Ovary (tissue), 9 donors: ENCODE results near the gene CD93. TPM values are rescaled to one million over a fixed set of nuclear protein-coding genes. Genes with fewer than 3 reads are reported as not detected.

Source experiments
- DNase-seq, 5 donors: peaks; one replicate each; pipeline ENCODE4 v3.0.0-alpha.2; 2019 to 2020
- H3K27ac ChIP-seq, 2 donors: fragments of 200-600 bp; one replicate each; pipeline versions ENCODE4 v1.5.1 to v1.8.0; 2019 to 2022
- H3K27me3 ChIP-seq: fragments of 200-600 bp; one replicate; pipeline ENCODE4 v1.8.0; 2022
- H3K36me3 ChIP-seq: fragments of 200-600 bp; sonication (generic); one replicate; pipeline ENCODE4 v1.5.1; 2019
- H3K4me1 ChIP-seq: one replicate; pipeline ENCODE4 v1.8.1; 2013; ENCODE audit warnings: mild to moderate bottlenecking, moderate library complexity; ENCODE audit not compliant: insufficient read depth
- H3K4me3 ChIP-seq: fragments of 200-600 bp; sonication (generic); one replicate; pipeline ENCODE4 v1.5.1; 2017
- H3K9me3 ChIP-seq, 2 donors: fragments of 200-600 bp in 1 of 2; sonication (generic) in 1 of 2; one replicate each; pipeline versions ENCODE4 v1.5.1 to v1.8.1; 2013 to 2019; ENCODE audit warnings: mild to moderate bottlenecking in 1 of 2, moderate library complexity in 1 of 2
- CTCF ChIP-seq, 3 donors: fragments of 450-650 bp in 2 of 3; fragments of 200-600 bp in 1 of 3; IDR thresholded peaks; one replicate each; pipeline versions ENCODE4 v1.5.1 to v1.8.0; 2016 to 2022; ENCODE audit warnings: antibody characterized with exemption in 3 of 3, mild to moderate bottlenecking in 1 of 3
- EP300 ChIP-seq: sonication (generic); formaldehyde crosslinking; IDR thresholded peaks from one replicate; pipeline ENCODE4 v1.6.1; 2017; ENCODE audit warnings: antibody characterized with exemption
- POLR2A ChIP-seq: fragments of 450-650 bp; IDR thresholded peaks from one replicate; pipeline ENCODE4 v1.6.1; 2017; ENCODE audit warnings: antibody characterized with exemption, mild to moderate bottlenecking, moderate library complexity
- WGBS, 3 donors: extraction: QIAGEN DNeasy Blood & Tissue Kit in 1 of 3; methylation state at CpG; one replicate each; pipeline versions ENCODE4 v1.1.5 to v1.1.7; 2013 to 2017; 5-methylcytosine and 5-hydroxymethylcytosine counted together
- intact Hi-C, 4 donors: fragments of 100-400 bp; cut with DNase I; formaldehyde crosslinking; loops; one replicate each; pipeline versions ENCODE4 v1.11.0 to v1.15.1; 2022 to 2023
- polyA plus RNA-seq, 2 donors: library from polyadenylated mRNA; stranded (reverse); fragments of 200-250 nt in 1 of 2; fragments of 350-450 nt in 1 of 2; fragmentation: Illumina TruSeq in 1 of 2; extraction: RNeasy Lipid Tissue Mini Kit (QIAGEN cat#74804) in 1 of 2; gene quantifications; one replicate each; pipeline ENCODE4 v1.2.3, GENCODE V29; 2013 to 2014
- total RNA-seq, 7 donors: library from RNA; depleted of rRNA in 2 of 7; stranded (reverse); fragments of >200 nt in 2 of 7; fragmentation: NEBNext Ultra II Directional in 3 of 7; extraction: Animal tissue kit (Norgen Biotek cat#: 25700) in 3 of 7; gene quantifications; one replicate each; pipeline versions ENCODE4 v1.1.0 to v1.2.4, GENCODE V29; 2016 to 2023
- donor health status: DM: no; HTN: no; CAD: no; lungs with moderate emphysema.
- donor health status: DM: no; HTN: no; CAD: no.
- donor health status: Bipolar disorder and iron deficiency.
- donor health status: DM: yes; HTN: yes; CAD: no.
- donor health status: DM: no; HTN: no; CAD: no.
- donor health status: DM: yes; HTN: yes; CAD: no.

Gene CD93
- total and polyA plus RNA-seq, 9 donors, result 7.0 to 42.1 (median 18.3) TPM

GRCh38 chr20:23065266-23066201 lies 20.6 kb downstream of the CD93 start:
- no peak for DNase-seq
- H3K4me3 ChIP-seq, result no peak overlapping the region
- TF ChIP-seq POLR2A, result no peak
- TF ChIP-seq EP300, result no peak
- TF ChIP-seq CTCF (IDR thresholded peaks at IDR 0.05), result no peak
- no peaks in the 10 kb centered on the region for H3K9me3 ChIP-seq
- 90 to 93% (median 93%) methylated on average over 9 of the region's 9 CpGs for WGBS, 3 donors
- no peaks in the 10 kb centered on the region for H3K27me3 ChIP-seq
- intact Hi-C loops, result no loop called here
- no peaks in the 10 kb centered on the region for H3K36me3 ChIP-seq
- H3K27ac ChIP-seq, result no peak overlapping the region
- peaks cover 8% of the 10 kb centered on the region for H3K4me1 ChIP-seq

DNA sequence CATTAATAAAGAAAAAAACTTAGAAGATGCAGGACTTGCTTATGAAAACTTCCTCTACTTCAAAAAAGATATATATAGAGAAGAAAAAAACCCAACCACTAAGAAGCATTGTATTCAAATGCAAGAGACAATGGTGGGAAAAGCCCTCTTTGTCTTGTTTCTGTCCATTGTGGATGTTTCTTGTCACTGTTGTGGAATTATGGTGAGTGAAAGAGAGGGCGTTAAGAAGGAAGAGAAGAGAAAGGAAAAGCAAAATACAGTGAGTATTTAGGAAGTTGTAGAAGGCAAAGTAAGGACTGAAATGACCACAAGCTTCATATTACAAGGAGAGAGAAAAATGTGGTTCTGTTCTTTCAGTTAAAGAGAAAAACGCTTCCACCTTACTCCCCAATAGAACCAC lies 22.5 kb downstream of the CD93 start:
- H3K27me3 ChIP-seq, result no peaks in the 10 kb centered on the region
- WGBS, 3 donors, result 81 to 91% (median 85%) methylated on average over 2 of the region's 2 CpGs
- H3K27ac ChIP-seq, result no peak overlapping the region

DNA sequence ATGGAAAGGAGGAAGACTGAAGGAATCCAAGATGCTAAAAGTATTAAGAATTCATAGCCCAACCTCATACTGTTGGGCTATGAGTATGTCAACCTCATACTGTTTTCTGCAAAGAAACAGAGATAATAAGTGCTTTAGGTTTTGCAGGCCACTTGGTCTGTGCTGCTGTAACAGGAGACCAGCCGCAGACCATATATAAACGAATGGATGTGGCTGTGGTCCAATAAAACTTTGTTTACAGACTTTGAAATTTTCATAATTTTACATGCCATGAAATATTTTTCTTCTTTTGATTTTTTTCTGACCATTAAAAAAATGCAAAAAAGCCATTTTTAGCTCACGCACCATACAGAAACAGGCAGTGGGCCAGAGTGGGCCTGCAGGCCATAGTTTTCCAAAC lies 23.0 kb downstream of the CD93 start:
- intact Hi-C loops, result no loop called here
- Histone ChIP-seq H3K9me3 (no peaks in the 10 kb centered on the region), H3K27me3 (no peaks in the 10 kb centered on the region), H3K27ac (no peak overlapping the region), H3K4me3 (no peak overlapping the region), H3K4me1 (peaks cover 8% of the 10 kb centered on the region), H3K36me3 (no peaks in the 10 kb centered on the region)
- DNase-seq, result no peak
- TF ChIP-seq CTCF (IDR thresholded peaks at IDR 0.05) (no peak), POLR2A (no peak), EP300 (no peak)
- WGBS, 3 donors, result 64 to 70% (median 70%) methylated on average over 3 of the region's 3 CpGs

More for the DNA sequence above, 22.5 kb downstream of the CD93 start:
- Histone ChIP-seq H3K9me3 (no peaks in the 10 kb centered on the region), H3K4me1 (peaks cover 8% of the 10 kb centered on the region), H3K4me3 (no peak overlapping the region), H3K36me3 (no peaks in the 10 kb centered on the region)
- no peak for DNase-seq
- TF ChIP-seq EP300, result no peak
- TF ChIP-seq POLR2A, result no peak
- TF ChIP-seq CTCF (IDR thresholded peaks at IDR 0.05), result no peak
- intact Hi-C loops, result no loop called here

DNA sequence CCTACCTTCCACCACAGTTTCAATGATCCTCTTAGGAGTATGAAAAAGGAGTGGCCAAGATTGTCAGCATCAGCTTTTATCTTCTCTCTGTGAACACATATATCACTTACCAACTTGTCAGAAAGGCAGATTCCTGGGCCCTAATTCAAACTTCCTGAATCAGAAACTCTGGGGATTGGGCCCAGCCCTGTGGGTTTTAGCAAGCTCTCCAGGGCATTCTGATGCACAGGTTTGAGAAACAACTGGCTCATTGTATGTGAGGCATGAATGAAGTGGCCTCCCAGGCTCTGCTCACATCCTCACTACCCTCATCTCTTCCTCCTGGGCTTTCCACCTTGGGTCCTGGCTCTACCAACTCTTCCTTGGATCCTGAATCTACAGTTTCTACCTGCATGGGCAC lies 23.5 kb downstream of the CD93 start:
- H3K4me1 ChIP-seq, result peaks cover 8% of the 10 kb centered on the region
- no peak overlapping the region for H3K4me3 ChIP-seq
- no peaks in the 10 kb centered on the region for H3K36me3 ChIP-seq
- no peaks in the 10 kb centered on the region for H3K27me3 ChIP-seq
- no peak overlapping the region for H3K27ac ChIP-seq
- TF ChIP-seq EP300 (no peak), CTCF (IDR thresholded peaks at IDR 0.05) (no peak), POLR2A (no peak)
- intact Hi-C loops, result no loop called here
- no peaks in the 10 kb centered on the region for H3K9me3 ChIP-seq
- DNase-seq, result no peak
